HS-27A (cell line): ENCODE data around the gene CORT.
"Not testable (repeated sequence)": the region's sequence is repeated elsewhere in the genome, so short reads cannot be mapped to it uniquely, and the experiment has no call there.

Source experiments
- DNase-seq: peaks from one replicate; pipeline ENCODE4 v3.0.0-alpha.2; 2012; ENCODE audit warnings: low read depth, missing footprints

Gene CORT

DNA sequence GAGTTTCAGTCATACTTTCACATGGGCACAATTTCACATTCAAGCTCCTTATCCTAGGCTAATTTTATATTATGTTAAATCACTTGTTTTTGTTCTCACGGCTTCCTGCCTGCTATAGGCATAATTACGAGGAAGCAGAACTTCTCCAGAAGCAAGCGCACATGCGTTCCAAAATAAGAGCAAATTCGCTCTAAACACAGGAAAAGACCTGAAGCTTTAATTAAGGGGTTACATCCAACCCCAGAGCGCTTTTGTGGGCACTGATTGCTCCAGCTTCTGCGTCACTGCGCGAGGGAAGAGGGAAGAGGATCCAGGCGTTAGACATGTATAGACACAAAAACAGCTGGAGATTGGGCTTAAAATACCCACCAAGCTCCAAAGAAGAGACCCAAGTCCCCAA is at the start of gene CORT:
Gene CORT (plus strand): TSS at position 281 of the 400 bp plus-strand sequence. CDS start 193 bp downstream, outside the sequence.
- no peak for DNase-seq

GRCh38 chr1:10401281-10401680 is 48.5 kb upstream of the CORT start:
- DNase-seq = no peak

- no peak for DNase-seq
Observed at GRCh38 chr1:10402729-10403274, 47.0 kb upstream of the CORT start.

- DNase-seq = no peak
Observed at GRCh38 chr1:10407201-10407600, 42.6 kb upstream of the CORT start.

DNA sequence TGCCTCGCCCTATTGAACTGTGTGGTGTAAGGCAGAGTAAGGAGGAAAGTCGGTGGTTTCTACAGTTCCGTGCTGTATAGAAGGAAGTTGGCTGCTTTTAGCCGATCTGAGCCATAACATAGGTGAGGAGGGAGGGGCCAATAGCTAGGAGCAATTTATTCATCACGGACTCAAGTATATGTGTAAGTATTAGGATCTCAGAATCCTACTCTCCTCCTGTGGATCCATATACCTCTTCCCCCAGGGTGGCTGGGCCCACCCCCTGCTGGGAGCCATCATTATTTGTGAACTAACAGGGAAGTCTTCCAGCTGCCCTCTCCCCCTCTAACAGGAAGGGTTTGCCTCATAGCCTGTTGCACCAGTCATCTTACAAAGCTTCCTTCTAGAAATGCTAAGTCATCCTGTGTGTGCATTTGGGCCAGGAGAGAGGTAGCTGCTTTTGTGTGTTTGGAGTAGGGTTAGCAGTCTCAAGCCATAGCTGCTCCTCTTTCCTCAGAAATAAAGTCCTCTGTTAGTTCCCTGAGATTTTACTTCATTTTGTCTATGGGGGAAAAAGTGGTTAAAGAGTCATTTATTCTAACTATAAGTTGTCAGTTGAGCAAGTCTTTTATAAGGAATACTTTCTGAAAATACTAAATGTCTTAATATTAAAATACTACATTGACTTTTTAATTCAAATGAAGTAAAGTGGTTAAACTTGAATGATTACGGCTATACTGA is 34.5 kb upstream of the CORT start:
- no peak for DNase-seq

GRCh38 chr1:10415967-10416366 is 33.9 kb upstream of the CORT start:
- DNase-seq = not testable (repeated sequence)

DNA sequence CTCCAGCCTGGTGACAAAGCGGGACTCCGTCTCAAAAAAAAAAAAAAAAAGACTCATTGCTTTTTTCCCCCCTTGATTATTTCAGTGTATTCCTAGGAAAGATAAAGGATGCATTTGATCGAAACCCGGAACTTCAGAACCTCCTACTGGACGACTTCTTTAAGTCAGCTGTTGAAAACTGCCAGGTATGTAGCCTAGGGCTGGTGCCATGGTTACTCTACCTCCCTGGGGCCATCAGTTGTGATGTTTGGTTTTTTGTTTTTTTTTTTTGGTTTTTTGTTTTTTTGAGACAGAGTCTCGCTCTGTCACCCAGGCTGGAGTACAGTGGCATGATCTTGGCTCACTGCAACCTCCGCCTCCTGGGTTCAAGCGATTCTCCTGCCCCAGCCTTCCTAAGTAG is 31.1 kb upstream of the CORT start:
- DNase-seq = not testable (repeated sequence)

DNA sequence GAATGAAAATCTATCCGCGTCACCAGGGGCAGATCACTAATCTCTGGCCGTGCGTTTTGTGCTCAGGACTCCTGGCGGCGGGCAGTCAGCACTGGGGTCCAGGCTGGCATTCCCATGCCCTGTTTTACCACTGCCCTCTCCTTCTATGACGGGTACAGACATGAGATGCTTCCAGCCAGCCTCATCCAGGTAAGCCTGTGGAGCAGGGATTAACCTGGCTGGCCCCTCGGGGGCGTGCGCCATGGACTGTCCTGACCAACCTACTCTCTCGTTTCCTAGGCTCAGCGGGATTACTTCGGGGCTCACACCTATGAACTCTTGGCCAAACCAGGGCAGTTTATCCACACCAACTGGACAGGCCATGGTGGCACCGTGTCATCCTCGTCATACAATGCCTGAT is 30.5 kb upstream of the CORT start:
- DNase-seq = no peak

- DNase-seq = no peak
Observed at GRCh38 chr1:10421637-10422036, 28.2 kb upstream of the CORT start.

GRCh38 chr1:10424034-10424433 is 25.8 kb upstream of the CORT start:
- no peak for DNase-seq

- DNase-seq = no peak
Observed at GRCh38 chr1:10424651-10425050, 25.2 kb upstream of the CORT start.

DNA sequence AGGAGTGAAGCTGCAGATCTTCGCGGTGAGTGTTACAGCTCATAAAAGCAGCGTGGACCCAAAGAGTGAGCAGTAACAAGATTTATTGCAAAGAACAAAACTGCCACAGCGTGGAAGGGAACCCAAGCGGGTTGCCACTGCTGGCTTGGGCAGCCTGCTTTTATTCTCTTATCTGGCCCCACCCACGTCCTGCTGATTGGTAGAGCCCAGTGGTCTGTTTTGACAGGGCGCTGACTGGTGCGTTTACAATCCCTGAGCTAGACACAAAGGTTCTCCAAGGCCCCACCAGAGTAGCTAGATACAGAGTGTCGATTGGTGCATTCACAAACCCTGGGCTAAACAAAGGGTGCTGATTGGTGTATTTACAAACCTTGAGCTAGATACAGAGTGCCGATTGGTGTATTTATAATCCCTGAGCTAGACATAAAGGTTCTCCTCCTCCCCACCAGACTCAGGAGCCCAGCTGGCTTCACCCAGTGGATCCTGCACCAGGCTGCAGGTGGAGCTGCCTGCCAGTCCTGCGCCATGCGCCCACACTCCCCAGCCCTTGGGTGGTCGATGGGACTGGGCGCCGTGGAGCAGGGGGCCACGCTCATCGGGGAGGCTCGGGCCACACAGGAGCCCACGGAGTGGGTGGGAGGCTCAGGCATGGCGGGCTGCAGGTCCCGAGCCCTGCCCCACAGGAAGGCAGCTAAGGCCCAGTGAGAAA is 23.9 kb upstream of the CORT start:
- DNase-seq = not testable (repeated sequence)

DNA sequence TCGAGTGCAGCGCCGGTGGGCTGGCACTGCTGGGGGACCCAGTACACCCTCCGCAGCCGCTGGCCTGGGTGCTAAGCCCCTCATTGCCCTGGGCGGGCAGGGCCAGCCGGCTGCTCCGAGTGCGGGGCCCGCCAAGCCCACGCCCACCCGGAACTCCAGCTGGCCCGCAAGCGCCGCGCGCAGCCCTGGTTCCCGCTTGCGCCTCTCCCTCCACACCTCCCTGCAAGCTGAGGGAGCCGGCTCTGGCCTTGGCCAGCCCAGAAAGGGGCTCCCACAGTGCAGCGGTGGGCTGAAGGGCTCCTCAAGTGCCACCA is 23.3 kb upstream of the CORT start:
- not testable (repeated sequence) for DNase-seq

GRCh38 chr1:10428984-10429383 is 20.8 kb upstream of the CORT start:
- DNase-seq = no peak

GRCh38 chr1:10429868-10430215 is 20.0 kb upstream of the CORT start:
- no peak for DNase-seq

DNA sequence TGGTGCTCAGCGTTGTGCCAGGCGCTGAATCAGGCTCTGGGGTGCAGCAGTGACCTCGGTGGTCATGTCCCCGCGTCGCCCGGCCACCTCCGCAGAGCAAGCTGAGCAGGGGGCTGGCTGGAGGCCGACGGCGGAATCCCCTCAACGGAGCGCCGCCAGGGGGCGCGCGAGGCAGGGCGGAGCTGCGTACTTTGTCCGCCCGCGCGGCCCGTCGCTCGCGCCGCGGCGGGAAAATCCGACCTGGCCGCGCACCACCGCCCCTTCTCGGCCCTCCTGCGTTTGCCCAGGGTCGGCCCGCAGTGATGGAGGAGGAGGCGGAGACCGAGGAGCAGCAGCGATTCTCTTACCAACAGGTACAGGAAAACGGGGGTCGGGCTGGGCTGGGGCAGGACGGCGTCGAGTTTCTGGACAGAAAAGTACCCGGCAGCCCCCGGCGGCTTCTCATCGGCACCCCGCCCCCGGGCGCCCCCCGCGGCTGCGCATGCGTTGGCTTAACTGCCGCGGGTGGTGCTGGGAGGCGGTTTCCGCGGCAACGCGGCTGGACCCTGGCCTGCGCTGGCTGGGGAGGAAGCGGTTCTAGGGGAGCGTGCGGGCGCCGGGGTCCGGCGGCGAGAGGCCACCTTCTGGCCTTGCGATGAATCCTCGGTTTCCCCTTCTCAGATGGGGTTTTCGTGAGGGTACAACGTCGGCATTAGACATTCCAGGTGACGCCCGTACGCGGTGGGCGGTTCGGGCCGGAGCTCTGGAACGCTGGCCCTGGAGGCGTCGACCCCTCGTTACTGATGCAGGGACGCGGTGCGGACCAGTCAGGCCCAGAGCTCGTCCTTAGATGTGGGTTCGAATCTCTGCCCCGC is 19.4 kb upstream of the CORT start, which contains the start of gene CENPS:
Gene CENPS (plus strand): TSS at position 218 of the 854 bp plus-strand sequence. CDS start 85 bp downstream, at position 303.
- peak; percentile 75 for DNase-seq

GRCh38 chr1:10431070-10431730 is 18.6 kb upstream of the CORT start:
- DNase-seq = peak; percentile 9

DNA sequence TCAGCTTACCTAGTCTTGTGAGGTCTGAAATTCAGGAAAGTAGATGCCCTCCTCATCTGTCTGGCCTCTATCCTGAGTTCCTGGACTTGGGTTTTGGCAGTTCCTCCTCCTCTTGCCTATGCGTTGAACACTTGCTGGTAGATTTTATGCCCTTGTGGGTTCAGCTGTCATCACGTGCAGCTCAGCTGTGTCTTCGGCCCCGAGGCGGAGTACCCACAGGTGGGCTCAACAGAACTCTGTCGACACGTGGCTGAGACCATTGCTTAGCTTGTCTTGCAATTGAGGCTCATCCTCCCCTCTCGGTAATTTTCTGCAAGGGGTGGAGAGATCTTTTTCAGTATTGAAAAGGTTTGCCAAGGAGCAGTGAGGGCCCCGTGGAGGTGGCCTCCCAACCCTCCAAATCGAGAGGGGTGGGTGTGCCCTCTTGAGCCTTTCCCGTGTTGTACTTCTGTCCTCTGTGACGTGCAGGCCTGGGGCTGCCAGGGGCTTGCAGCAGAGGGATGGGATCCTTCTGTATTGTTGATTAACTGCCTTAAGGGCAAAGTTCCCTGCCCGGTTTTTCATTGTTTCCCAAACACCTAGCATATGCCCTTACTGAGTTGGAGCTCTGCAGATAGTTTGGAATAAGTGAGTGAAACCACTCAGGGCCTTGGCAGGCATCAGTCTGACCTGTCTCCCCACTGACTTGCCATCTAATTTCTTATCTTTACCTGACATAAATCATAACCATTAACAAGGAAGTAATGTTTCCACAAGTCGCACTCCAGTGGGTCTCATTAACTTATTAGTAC is 16.7 kb upstream of the CORT start:
- no peak for DNase-seq

- DNase-seq = no peak
Observed at GRCh38 chr1:10433790-10434189, 16.0 kb upstream of the CORT start.

DNA sequence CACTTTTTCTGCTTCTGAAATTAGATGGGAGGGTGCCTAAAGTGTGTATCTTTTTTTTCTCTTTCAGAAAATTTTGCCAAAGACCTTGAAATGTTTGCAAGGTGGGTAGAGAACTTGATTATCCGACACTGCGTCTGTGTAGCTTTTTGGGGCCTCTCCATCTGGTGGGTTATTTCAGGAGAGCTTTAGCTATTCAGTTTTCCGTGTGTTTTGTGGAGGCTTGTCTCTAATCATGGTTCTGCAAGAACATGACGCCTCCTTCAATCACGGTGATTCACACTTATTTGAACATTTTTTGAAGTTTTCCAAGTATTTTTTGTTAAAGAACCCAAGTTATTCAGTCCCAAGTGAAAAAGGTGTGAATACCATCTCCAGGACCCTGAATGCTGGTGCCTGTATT is 15.2 kb upstream of the CORT start:
- DNase-seq = no peak

GRCh38 chr1:10437052-10437451 is 12.8 kb upstream of the CORT start:
- DNase-seq = no peak
